Astrocyte of the cerebellum (primary cell): ENCODE data around the gene PRR27.

ENCODE experiments used
- DNase-seq: peaks from one replicate; pipeline ENCODE4 v3.0.0-alpha.2; 2011; ENCODE audit warnings: low read depth
- H3K4me3 ChIP-seq: 2 replicates; pipeline ENCODE4 v1.5.1; 2011; ENCODE audit warnings: mild to moderate bottlenecking, low read depth, low read length, moderate library complexity
- in situ Hi-C: cut with HindIII; loops from 2 replicates; pipeline ENCODE4 v1.10.0; 2017; ENCODE audit warnings: low sequenced_read_pairs
- TF ChIP-seq, protein P1 (sequence below): IDR thresholded peaks from 2 replicates; pipeline ENCODE4 v1.5.1; 2012; ENCODE audit warnings: low read length, low read depth, moderate library complexity, mild to moderate bottlenecking; ENCODE audit errors: missing control alignments

Gene PRR27

DNA sequence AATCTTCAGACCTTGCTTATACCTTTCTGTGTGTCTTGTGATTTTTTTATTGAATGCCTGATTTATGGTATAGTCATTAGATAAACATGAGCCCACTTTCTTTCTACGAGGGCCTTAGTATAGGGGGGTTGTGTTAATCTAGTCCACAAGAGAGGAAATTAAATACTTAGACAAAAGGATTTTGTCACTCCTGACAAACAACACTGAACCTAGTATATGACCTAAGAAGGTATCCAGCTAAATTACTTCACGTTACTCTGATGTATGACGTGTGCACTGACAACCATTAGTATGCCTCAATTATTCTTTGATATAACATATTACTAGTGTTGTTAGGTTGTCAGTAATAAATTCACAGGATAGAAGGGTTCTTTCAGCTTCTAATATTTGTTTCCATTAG lies 2.8 kb upstream of the PRR27 start:
- TF ChIP-seq, protein P1, sequence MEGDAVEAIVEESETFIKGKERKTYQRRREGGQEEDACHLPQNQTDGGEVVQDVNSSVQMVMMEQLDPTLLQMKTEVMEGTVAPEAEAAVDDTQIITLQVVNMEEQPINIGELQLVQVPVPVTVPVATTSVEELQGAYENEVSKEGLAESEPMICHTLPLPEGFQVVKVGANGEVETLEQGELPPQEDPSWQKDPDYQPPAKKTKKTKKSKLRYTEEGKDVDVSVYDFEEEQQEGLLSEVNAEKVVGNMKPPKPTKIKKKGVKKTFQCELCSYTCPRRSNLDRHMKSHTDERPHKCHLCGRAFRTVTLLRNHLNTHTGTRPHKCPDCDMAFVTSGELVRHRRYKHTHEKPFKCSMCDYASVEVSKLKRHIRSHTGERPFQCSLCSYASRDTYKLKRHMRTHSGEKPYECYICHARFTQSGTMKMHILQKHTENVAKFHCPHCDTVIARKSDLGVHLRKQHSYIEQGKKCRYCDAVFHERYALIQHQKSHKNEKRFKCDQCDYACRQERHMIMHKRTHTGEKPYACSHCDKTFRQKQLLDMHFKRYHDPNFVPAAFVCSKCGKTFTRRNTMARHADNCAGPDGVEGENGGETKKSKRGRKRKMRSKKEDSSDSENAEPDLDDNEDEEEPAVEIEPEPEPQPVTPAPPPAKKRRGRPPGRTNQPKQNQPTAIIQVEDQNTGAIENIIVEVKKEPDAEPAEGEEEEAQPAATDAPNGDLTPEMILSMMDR: no peak
- in situ Hi-C loops: loop anchor here (5.0 kb wide), 1 partner anchor 96 kb away; no protein-coding TSS in a partner anchor
- no peak for DNase-seq
- H3K4me3 ChIP-seq: no peak overlapping the region

DNA sequence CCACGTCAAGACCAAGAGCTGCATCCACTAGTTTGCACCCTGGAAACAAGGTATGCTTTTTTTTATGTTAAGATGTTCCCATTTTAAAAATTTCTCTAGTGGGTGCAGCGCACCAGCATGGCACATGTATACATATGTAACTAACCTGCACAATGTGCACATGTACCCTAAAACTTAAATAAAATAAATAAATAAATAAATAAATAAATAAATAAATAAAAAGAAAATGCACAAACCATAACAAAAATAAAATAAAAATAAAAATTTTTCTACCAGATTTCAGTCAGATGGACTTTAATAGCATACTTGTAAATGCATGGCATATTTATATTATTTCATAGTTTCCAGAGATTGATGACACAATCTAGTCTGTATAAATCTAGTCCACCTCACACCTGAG lies 1.9 kb upstream of the PRR27 start:
- in situ Hi-C loops: loop anchor here (5.0 kb wide), 1 partner anchor 95 kb away; no protein-coding TSS in a partner anchor
- DNase-seq: no peak
- H3K4me3 ChIP-seq: no peak overlapping the region
- TF ChIP-seq, protein P1: no peak

DNA sequence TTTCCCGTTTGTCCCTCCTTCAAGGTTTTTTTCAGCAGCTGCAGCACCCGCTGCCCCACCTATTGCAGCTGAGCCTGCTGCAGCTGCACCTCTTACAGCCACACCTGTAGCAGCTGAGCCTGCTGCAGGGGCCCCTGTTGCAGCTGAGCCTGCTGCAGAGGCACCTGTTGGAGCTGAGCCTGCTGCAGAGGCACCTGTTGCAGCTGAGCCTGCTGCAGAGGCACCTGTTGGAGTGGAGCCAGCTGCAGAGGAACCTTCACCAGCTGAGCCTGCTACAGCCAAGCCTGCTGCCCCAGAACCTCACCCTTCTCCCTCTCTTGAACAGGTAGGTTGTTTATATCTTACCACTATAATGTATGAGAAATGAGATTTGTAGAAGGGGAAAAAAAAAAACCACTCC lies 4.5 kb downstream of the PRR27 start:
- TF ChIP-seq, protein P1: no peak
- no peak for DNase-seq
- H3K4me3 ChIP-seq: no peak overlapping the region
- in situ Hi-C loops: no loop called here

DNA sequence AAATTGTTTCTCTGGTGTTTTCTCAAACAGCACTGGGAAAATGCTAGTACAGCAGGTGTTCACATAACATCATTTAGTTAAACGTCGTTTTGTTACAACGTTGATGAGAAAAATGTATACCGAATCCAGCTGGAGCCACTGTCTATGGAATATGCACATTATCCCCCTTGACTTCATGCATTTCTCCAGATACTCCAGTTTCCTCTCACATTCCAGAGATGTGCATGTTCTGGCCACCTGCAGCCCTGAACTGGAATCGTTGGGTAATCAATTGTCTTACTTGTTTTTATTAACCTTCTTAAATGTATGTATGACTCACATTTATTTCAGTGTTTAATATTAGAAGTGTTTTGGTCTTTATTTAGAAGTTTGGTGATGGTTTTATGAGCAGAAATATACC lies 23.1 kb downstream of the PRR27 start:
- in situ Hi-C loops: no loop called here
- TF ChIP-seq, protein P1: no peak
- no peak overlapping the region for H3K4me3 ChIP-seq
- no peak for DNase-seq

DNA sequence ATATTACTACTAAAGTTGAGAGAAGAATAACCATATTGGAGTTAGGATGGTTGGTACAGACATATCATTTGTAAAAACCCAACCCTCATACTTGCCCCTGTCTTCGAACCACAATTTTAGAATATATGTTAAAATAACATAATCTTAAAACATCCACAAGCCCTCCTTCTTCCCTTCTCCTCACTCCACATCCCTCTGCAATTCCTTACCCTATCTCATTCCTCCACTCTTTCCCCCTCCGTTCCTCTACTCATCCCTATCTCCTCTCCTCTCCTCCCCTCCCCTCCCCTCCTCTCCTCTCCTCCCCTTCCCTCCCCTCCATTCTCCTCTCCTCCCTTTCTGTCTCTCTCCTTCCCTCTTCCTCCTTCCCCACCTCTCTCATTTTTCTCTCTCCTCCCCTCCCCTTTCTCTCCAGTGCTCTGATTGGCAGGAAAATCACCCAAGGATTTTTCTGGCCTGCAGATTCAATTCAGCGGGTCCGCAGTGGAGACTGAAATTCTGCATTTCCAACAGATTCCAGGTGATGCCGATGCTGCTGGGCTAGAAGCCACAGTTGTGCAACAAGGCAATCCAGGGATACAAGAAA lies 24.1 kb downstream of the PRR27 start:
- in situ Hi-C loops: no loop called here
- TF ChIP-seq, protein P1: no peak
- no peak for DNase-seq
- no peak overlapping the region for H3K4me3 ChIP-seq

DNA sequence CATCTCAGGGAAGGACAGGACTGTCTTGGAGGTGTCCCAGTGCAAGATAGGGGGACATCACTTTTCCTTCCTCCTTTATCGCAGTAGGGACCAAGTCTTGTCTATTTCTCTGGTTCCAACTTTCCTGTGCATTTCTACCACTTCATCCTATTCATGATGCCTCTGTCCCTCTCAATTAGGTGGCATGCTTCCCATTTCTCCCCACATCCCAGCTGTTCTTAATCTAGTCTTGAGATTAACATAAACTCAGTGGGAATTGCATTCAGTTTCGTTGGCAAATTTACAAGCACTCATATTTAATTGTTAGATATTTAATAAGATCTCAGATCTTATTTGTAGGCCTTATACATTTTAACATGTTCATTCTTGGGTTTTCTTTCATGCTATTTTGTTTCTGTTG lies 25.8 kb downstream of the PRR27 start:
- no peak for DNase-seq
- TF ChIP-seq, protein P1: no peak
- no peak overlapping the region for H3K4me3 ChIP-seq
- in situ Hi-C loops: no loop called here
